Daoy (cell line): ENCODE data around the gene SH3PXD2B. TPM values are rescaled to one million over a fixed set of nuclear protein-coding genes. Genes with fewer than 3 reads are reported as not detected.

Source experiments
- total RNA-seq: library from RNA; depleted of rRNA; stranded (reverse); fragments of >200 nt; shearing (Covaris generic); gene quantifications from 2 replicates; pipeline ENCODE4 v1.2.3, GENCODE V29; 2014; rRNA removed

SH3PXD2B gene
- total RNA-seq, 1 experiment from 2014 or later, result 10.9 TPM

Other genes with a start within 250 kb of the SH3PXD2B start
- gene UBTD2, start 170.8 kb downstream of the SH3PXD2B start, total RNA-seq, result 31.6 and 32.6 TPM in 2 replicates
- 2.6 and 2.8 TPM in 2 replicates for gene NEURL1B, start 186.7 kb upstream of the SH3PXD2B start, total RNA-seq